MG63 (cell line): Measurements from ENCODE around the gene CCND3. TPM values are rescaled to one million over a fixed set of nuclear protein-coding genes. Genes with fewer than 3 reads are reported as not detected.

Experiments
- DNase-seq: peaks from one replicate; pipeline ENCODE4 v3.0.0-alpha.2; 2020
- H3K27me3 ChIP-seq: fragments of 250-450 bp; sonication (Bioruptor Pico); 2 replicates; pipeline ENCODE4 v1.5.1; 2020; ENCODE audit warnings: mild to moderate bottlenecking, moderate library complexity
- H3K36me3 ChIP-seq: fragments of 250-450 bp; sonication (Bioruptor Pico); 2 replicates; pipeline ENCODE4 v1.5.1; 2020; ENCODE audit warnings: mild to moderate bottlenecking, moderate library complexity
- H3K4me3 ChIP-seq: fragments of 250-450 bp; sonication (Bioruptor Pico); 2 replicates; pipeline ENCODE4 v1.5.1; 2020; ENCODE audit warnings: mild to moderate bottlenecking, moderate library complexity
- H3K9me3 ChIP-seq: fragments of 250-450 bp; sonication (Bioruptor Pico); 2 replicates; pipeline ENCODE4 v1.5.1; 2020; ENCODE audit warnings: mild to moderate bottlenecking, moderate library complexity
- total RNA-seq: library from RNA; depleted of rRNA; stranded (reverse); fragments of >200 nt; shearing (Covaris generic); gene quantifications from 2 replicates; pipeline ENCODE4 v1.2.3, GENCODE V29; 2014; ENCODE audit warnings: low replicate concordance

The CCND3 gene
- total RNA-seq, 1 experiment from 2014 or later, result 29.8 TPM

DNA sequence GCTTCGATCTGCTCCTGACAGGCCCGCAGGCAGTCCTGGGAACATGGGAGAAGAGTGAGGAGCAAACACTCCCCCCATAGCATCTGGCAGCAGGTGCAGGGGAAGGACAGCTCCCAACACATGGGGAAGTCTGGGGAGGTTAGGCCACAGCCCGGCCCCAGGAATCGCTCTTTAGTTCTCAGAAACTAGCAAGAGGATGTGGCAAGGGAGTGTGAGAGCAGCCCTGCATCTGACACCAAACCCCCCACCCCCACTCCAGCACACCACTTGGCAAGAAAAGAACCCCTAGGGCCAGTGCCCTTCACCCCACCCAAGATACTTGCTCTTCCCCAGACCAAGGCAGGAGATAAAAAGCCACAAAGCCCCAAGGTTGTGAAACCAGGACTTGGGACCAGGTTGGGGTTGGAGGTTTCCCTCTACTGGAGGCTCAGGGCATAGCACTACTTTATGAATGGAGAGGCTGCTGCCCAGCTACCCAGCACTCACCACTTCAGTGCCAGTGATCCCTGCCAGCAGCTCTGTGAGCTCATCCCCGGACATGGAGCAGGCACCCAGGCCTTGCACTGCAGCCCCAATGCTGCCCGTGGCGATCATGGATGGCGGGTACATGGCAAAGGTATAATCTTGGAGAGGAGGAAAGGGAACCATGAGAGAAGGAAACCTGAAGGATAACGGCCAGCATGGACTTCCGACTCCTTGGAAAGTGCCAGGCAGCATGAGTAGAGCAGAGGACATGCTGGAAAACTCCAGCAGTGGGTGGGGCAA lies 5.4 kb downstream of the CCND3 start:
- H3K9me3 ChIP-seq, result no peaks in the 10 kb centered on the region
- DNase-seq, result peak; percentile 89
- no peak overlapping the region for H3K4me3 ChIP-seq
- peaks cover 24% of the 10 kb centered on the region for H3K36me3 ChIP-seq
- H3K27me3 ChIP-seq, result no peaks in the 10 kb centered on the region

DNA sequence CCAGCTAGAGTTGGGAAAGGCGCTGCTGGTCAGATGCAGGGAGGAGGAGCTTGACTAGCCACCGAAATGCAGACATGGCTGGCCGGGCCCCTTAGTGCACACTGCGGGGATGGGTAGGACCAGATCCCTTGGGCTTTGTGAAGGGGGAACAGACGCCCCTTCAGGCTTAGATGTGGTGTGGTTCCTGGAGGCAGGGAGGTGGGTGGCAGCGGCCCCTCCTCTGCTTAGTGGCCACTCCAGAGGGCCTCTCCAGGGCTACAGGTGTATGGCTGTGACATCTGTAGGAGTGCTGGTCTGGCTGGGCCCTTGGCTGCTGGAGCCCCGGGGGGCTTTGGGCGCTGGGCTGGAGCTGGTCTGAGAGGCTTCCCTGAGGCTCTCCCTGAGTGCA lies 5.9 kb downstream of the CCND3 start:
- Histone ChIP-seq H3K27me3 (no peaks in the 10 kb centered on the region), H3K36me3 (peaks cover 28% of the 10 kb centered on the region), H3K9me3 (no peaks in the 10 kb centered on the region), H3K4me3 (no peak overlapping the region)
- no peak for DNase-seq

DNA sequence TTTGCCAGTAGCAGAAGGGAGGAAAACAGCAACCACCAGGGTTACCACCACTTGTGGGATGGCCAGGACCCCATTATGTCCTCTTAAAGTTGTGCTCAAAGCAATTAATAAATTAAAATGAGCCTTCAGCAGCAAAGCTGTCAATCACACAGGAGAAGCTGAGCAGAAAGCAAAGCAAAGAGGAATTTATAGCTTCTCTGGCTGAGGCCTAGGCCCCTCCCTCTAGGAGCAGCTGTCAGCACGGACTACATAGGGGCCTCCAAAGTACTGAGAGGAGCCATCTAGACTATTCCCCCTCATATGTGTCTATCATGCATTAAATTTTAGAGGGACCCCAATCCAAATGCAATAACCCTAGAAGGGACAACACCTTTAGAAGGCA lies 6.4 kb downstream of the CCND3 start:
- no peak overlapping the region for H3K4me3 ChIP-seq
- no peaks in the 10 kb centered on the region for H3K9me3 ChIP-seq
- H3K27me3 ChIP-seq, result no peaks in the 10 kb centered on the region
- DNase-seq, result no peak
- peaks cover 28% of the 10 kb centered on the region for H3K36me3 ChIP-seq

DNA sequence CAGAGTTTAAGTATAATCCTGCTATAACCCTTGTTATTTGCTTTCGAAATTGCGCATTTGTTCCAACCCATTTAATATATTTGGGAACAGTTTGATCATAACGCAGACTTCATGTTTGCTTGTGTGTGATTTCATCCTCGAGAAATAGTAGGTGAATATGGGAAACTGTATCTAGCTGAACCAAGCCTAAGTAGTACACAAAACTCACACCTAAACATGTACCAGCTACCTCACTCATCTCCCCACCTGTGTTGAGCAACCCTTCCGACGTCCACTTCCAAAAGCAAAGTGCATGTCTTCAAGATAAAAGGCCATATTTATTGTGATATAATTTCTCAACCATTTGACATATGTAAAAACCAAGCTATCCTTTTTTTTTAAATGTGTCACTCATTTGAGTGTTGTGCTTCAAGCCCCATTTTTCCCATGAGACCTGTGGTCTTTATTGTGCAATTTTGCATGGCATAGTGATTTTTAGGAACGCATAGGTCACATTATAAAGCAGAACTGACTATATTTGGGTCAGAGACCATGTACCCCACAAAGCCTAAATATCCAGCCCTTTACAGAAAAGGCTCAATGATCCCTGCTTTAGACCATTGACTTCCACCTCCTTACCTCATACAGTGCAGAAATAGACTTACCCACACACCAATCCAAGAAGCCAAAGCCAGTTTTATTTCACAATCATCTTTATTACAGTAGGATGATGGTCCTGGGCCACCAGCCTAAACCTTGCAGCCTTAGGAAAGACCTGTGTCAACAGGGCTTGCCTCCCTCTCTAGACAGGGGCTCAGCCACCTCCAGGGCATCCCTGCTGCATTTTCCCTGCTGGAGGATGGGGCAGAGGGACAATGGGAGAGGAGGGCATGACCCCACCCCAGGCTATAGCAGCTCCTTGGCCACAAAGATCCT lies 7.1 kb downstream of the CCND3 start:
- Histone ChIP-seq H3K36me3 (peaks cover 34% of the 10 kb centered on the region), H3K4me3 (no peak overlapping the region), H3K9me3 (no peaks in the 10 kb centered on the region), H3K27me3 (no peaks in the 10 kb centered on the region)
- no peak for DNase-seq

DNA sequence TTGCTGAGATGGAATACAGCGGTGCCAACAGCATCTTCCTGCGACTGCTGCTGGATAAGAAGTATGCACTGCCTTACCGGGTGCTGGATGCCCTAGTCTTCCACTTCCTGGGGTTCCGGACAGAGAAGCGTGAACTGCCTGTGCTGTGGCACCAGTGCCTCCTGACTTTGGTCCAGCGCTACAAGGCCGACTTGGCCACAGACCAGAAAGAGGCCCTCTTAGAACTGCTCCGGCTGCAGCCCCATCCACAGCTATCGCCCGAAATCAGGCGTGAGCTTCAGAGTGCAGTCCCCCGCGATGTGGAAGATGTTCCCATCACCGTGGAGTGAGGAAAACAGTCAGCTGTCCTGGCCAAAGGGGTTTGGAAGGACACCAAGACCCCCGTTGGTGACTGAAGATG lies 9.2 kb downstream of the CCND3 start:
- no peaks in the 10 kb centered on the region for H3K27me3 ChIP-seq
- no peak for DNase-seq
- no peaks in the 10 kb centered on the region for H3K9me3 ChIP-seq
- no peak overlapping the region for H3K4me3 ChIP-seq
- H3K36me3 ChIP-seq, result peaks cover 54% of the 10 kb centered on the region

DNA sequence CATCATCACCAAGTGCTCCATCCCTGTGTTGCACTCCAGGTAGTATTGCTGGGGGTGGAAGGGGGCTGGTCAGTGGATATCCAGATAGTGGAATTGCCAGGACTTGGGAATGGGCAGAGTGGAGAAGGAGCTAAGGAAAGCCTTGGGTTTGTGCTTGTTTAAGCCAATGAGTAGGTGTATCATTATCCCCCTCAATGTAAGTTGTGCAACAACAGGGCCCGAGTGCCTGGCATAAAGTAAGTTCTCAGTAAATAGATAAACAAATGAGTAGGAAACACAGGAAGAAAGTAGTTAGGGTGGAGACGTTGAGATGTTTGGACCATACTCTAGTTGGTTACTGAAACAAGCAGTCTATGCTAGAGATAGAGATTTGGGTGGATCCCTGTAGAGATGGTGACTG lies 9.8 kb downstream of the CCND3 start:
- Histone ChIP-seq H3K4me3 (no peak overlapping the region), H3K27me3 (no peaks in the 10 kb centered on the region), H3K36me3 (peaks cover 53% of the 10 kb centered on the region), H3K9me3 (no peaks in the 10 kb centered on the region)
- no peak for DNase-seq

DNA sequence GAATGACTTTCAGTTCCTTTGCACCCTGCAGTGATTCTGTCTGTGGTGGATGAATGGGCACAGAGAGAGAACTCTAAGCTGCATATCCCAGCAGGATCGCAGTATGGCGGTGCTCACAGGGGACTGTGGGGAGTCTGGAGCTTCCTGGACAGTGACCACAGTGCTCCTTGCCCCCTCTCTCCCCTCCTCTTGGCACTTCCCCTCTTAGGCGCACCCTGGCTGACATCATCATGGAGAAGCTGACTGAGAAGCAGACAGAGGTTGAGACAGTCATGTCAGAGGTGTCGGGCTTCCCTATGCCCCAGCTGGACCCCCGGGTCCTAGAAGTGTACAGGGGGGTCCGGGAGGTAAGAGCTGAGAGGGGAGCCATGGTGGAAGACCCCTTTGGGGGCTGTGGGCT lies 11.7 kb downstream of the CCND3 start:
- Histone ChIP-seq H3K36me3 (peaks cover 54% of the 10 kb centered on the region), H3K27me3 (no peaks in the 10 kb centered on the region), H3K9me3 (no peaks in the 10 kb centered on the region), H3K4me3 (no peak overlapping the region)
- DNase-seq, result no peak

DNA sequence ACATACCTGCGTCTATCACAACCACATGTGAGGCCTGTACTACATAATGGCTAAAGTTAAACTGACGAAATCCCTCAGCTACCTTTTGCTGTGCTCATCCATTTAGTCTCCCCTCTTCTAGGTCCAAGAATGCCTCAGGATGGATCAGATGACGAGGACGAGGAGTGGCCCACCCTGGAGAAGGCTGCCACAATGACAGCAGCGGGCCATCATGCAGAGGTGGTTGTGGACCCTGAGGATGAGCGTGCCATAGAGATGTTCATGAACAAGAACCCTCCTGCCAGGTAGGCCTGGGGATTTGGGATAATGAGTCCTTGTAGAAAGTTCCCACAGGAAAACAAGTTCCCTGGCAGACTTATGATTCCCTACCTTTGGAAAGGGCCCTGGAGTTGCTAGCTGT lies 14.4 kb downstream of the CCND3 start:
- no peak for DNase-seq
- Histone ChIP-seq H3K27me3 (no peaks in the 10 kb centered on the region), H3K36me3 (peaks cover 48% of the 10 kb centered on the region), H3K9me3 (no peaks in the 10 kb centered on the region), H3K4me3 (no peak overlapping the region)

DNA sequence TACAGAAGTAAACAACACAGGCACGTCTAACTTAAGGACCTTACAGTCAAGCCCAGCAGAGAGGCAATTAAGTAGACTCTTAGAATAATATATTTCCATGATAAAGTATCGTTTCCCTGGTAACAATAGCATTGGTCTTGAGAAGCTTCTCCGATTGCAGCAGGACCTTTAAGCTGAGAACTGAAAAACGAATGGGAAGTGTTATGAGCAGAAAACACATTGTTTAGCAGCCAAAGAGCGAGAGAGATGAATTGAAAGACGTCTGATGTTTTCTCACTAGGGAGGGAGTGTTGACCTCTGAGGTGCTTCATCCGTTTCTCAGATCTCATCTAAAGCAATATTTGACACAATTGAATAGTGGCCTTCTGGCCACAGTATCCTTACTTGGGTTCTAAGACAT lies 19.5 kb downstream of the CCND3 start:
- H3K27me3 ChIP-seq, result no peaks in the 10 kb centered on the region
- no peaks in the 10 kb centered on the region for H3K9me3 ChIP-seq
- peaks cover 12% of the 10 kb centered on the region for H3K36me3 ChIP-seq
- DNase-seq, result no peak
- peak overlapping the region; percentile 99 for H3K4me3 ChIP-seq

DNA sequence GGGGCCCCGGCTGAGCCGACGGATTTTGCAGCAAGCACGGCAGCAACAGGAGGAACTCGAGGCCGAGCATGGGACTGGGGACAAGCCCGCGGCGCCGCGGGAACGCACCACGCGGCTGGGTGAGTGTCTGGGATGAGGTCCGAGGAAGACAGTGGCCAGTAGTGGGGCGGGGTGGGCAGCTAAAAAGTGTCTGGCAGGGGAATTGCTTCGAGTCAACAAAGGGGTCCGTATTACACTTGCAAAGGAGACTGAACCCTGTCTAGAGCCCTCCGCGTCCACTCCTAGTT lies 20.0 kb downstream of the CCND3 start:
- peak; percentile 9 for DNase-seq
- Histone ChIP-seq H3K36me3 (peaks cover 12% of the 10 kb centered on the region), H3K4me3 (peak overlapping the region; percentile 99), H3K9me3 (no peaks in the 10 kb centered on the region), H3K27me3 (no peaks in the 10 kb centered on the region)

DNA sequence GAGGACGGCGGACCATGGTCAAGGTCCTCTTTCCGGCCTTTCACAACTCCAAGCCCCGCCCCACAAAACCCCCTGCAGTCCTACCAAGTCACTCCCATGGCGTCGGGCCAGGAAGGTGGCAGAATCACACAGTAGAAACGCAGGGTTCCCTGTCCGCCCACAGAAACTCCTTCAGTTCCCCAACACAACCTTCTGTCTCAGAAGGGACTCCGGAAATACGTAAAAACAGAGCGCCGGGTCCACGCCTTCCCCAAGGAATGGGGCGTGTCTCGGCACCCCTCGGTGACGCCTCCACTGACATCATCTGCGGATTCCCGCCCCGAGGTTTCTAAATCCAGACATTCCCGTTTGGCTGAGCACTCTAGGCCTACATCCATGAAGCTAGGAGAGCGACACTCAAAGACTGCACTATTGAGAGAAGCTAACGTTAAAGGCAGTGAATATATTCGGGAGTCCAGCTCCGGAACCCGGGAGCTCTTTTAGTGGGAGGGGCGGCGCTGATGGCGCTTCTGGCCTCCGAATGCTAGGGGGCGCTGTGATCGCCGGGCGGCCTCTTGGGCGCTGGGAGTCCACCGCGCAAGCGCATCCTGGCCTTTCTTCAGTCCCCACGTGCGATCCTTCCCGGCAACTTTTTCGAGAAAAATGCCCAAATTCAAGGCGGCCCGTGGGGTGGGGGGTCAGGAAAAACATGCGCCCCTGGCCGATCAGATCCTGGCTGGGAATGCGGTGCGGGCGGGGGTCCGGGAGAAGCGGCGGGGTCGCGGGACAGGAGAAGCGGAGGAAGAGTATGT lies 20.5 kb downstream of the CCND3 start, which contains the start of the genes BYSL and MED20:
BYSL (plus strand) TSS at position 579 of the 791 bp plus-strand sequence; CDS start at position 643, 64 bp downstream.
MED20 (minus strand) TSS at position 219 of the 791 bp plus-strand sequence; CDS start at position 98, 121 bp downstream.
- H3K9me3 ChIP-seq, result no peaks in the 10 kb centered on the region
- no peaks in the 10 kb centered on the region for H3K27me3 ChIP-seq
- peaks cover 16% of the 10 kb centered on the region for H3K36me3 ChIP-seq
- DNase-seq, result peak; percentile 88
- peak within 1 kb of the TSS; percentile 99 for H3K4me3 ChIP-seq

DNA sequence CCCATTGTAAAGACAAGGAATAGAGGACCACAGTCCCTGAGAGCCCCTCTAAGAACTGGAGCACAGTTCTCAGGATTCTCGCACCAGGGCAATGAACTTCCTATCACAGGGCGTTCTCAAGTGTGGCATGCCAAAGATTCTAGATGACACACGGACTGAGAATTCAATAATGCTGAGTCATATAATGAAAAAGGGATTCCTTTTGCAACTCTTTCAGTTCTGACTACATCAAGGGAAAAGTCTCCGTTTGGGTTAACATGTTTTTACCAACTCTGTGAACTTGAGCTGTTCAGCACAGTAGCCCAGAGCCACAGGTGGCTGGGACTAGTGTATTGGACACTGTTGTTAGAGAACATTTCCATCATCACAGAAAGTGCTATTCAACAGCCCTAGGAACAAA lies 24.1 kb downstream of the CCND3 start:
- H3K9me3 ChIP-seq, result no peaks in the 10 kb centered on the region
- peaks cover 7% of the 10 kb centered on the region for H3K36me3 ChIP-seq
- DNase-seq, result peak; percentile 46
- no peak overlapping the region for H3K4me3 ChIP-seq
- H3K27me3 ChIP-seq, result no peaks in the 10 kb centered on the region

DNA sequence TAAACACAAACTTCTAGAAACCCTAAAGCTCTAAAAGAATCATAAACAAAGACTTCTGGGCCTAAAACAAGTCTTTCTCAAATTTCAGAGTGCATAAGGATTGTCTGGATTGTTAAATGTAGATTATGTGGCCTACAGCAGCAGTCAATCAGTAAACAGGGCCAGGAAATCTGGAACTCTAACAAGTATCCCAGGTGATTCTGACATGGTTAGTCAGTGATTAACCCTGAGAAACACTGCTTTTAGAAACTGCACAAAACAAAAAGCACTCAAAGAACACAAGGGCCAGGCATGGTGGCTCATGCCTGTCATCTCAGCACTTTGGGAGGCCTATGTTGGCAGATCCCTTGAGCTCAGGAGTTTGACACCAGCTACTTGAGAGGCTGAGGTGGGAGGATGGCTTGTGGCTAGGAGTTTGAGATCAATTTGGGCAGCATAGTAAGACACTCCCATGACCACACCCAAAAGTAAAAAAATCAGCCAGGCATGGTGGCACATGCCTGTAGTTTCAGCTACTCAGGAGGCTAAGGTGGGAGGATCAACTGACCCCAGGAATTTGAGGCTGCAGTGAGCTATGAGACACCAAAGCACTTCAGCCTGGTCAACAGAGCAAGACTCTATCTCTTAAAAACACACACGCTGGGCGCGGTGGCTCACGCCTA lies 26.6 kb downstream of the CCND3 start:
- H3K9me3 ChIP-seq, result no peaks in the 10 kb centered on the region
- DNase-seq, result no peak
- no peak overlapping the region for H3K4me3 ChIP-seq
- H3K36me3 ChIP-seq, result peaks cover 7% of the 10 kb centered on the region
- H3K27me3 ChIP-seq, result no peaks in the 10 kb centered on the region

DNA sequence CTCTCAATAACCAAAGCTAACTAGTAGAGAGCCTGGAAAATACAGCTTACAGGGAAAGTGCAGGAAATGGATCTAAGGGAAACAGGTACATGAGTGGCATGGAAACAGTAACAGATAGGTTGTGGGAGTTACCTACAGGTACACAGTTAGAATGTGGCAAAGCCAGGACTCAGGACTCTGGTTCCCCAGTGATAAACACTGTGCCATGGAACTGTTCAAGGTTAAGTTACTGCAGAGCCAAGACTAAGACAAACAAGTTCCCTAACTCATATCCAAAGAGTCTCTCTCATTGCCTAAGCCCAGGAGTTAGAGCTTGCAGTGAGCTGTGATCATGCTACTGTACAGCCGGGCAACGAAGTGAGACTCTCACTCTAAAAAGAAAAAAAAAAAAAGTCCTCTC lies 27.3 kb downstream of the CCND3 start:
- no peaks in the 10 kb centered on the region for H3K27me3 ChIP-seq
- DNase-seq, result no peak
- H3K9me3 ChIP-seq, result no peaks in the 10 kb centered on the region
- no peak overlapping the region for H3K4me3 ChIP-seq
- H3K36me3 ChIP-seq, result peaks cover 7% of the 10 kb centered on the region

DNA sequence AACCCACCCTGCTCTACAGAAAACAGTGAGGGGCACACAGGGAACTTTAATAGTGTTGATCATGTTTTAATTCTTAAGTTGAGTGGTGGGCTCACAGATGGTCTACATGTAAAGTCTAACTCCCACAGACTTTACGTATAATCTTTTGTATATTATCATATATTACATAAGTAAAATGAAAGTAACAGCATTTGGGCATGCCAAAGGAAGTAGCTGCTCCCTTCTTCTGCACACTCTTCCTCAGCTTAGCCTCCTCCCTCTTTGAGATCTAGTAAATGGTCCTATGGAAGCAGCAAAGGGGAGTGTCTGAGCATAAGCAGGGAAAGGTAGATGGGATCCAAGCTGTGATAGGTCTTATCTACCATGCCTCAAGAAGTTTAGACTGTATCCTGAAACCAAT lies 31.9 kb downstream of the CCND3 start:
- no peaks in the 10 kb centered on the region for H3K27me3 ChIP-seq
- H3K36me3 ChIP-seq, result no peaks in the 10 kb centered on the region; the same call in 1 of the 2 replicates
- no peak for DNase-seq
- H3K4me3 ChIP-seq, result no peak overlapping the region
- H3K9me3 ChIP-seq, result no peaks in the 10 kb centered on the region

DNA sequence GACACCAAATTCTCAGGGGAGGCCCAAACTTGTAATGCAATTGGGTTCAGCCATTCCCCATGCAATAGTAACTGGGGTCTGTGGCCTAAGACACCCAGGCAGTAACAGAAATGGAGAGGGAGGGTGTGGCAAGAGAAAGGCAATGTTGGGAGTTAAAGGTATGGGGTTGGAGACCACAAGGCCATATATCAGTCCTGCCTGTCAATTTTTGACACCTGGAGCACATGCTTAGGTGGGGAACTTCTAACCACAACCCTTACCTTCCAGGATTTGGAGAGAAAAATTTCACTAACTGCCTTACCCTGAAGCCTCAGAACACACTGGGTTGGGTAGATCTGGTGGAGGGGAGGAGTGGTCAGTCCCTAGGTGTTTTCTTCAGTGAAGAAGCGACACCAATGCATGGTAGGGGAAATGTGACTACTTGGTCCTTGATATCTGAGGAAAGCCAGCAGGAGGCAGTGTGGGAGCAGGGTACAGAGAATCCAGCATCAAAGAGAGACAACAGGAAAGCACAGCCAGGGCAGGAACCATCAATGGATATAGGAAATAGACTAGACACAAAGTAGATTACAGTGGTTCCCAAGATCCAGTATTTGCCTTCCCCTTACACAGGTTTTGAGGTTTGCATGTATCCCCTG lies 39.6 kb downstream of the CCND3 start:
- DNase-seq, result no peak
- no peaks in the 10 kb centered on the region for H3K27me3 ChIP-seq

More for the DNA sequence above, 39.6 kb downstream of the CCND3 start:
- no peak overlapping the region for H3K4me3 ChIP-seq
- H3K9me3 ChIP-seq, result no peaks in the 10 kb centered on the region
- no peaks in the 10 kb centered on the region; the same call in 1 of the 2 replicates for H3K36me3 ChIP-seq
